Nephron (organoid): ENCODE results near the gene C19orf73.

ENCODE experiments used
- H3K27ac Mint-ChIP-seq, 3 experiments: 2 replicates each; pipeline ENCODE4 v1.8.0; 2020; ENCODE audit warnings: mixed read lengths in 3 of 3, mild to moderate bottlenecking in 2 of 3, moderate library complexity in 1 of 3
- H3K27me3 Mint-ChIP-seq: 2 replicates; pipeline ENCODE4 v1.8.0; 2021; ENCODE audit warnings: low read depth, mild to moderate bottlenecking, moderate library complexity, mixed read lengths
- H3K36me3 Mint-ChIP-seq: 2 replicates; pipeline ENCODE4 v1.8.0; 2020; ENCODE audit warnings: low read depth, mixed read lengths
- H3K4me1 Mint-ChIP-seq: 2 replicates; pipeline ENCODE4 v1.8.0; 2020; ENCODE audit warnings: mixed read lengths
- H3K4me3 Mint-ChIP-seq, 3 experiments: 2 replicates each; pipeline ENCODE4 v1.8.0; 2020; ENCODE audit warnings: mild to moderate bottlenecking in 3 of 3, mixed read lengths in 3 of 3, moderate library complexity in 2 of 3
- H3K9me3 Mint-ChIP-seq: 2 replicates; pipeline ENCODE4 v1.8.0; 2020; ENCODE audit warnings: mixed read lengths
- CTCF ChIP-seq, 3 experiments: fragments of 200-600 bp; sonication (generic); IDR thresholded peaks; one replicate each; pipeline ENCODE4 v1.5.0; 2021; ENCODE audit warnings: antibody characterized with exemption in 3 of 3; ENCODE audit not compliant: unreplicated experiment in 3 of 3

The C19orf73 gene

GRCh38 chr19:49071860-49072547 is 46.9 kb downstream of the C19orf73 start:
- TF ChIP-seq CTCF (IDR thresholded peaks at IDR 0.05; ENCODE audit: unreplicated experiment in 3 of 3) = no peak

GRCh38 chr19:49070416-49070815 is 48.5 kb downstream of the C19orf73 start:
- H3K9me3 Mint-ChIP-seq = peaks cover 16% of the 10 kb centered on the region
- H3K27me3 Mint-ChIP-seq = peaks cover 80% of the 10 kb centered on the region
- H3K4me3 Mint-ChIP-seq = peak overlapping the region in 2 of 3 experiments; percentile 2 to 33
- H3K4me1 Mint-ChIP-seq = peaks cover 47% of the 10 kb centered on the region
- TF ChIP-seq CTCF (IDR thresholded peaks at IDR 0.05; ENCODE audit: unreplicated experiment in 3 of 3) = no peak
- peaks cover 10% of the 10 kb centered on the region for H3K36me3 Mint-ChIP-seq
- no peak overlapping the region for H3K27ac Mint-ChIP-seq

More at GRCh38 chr19:49071860-49072547, 46.9 kb downstream of the C19orf73 start:
- peak overlapping the region; percentile 55 to 72 (median 69) for H3K4me3 Mint-ChIP-seq
- H3K27ac Mint-ChIP-seq = no peak overlapping the region
- peaks cover 72% of the 10 kb centered on the region for H3K27me3 Mint-ChIP-seq
- peaks cover 10% of the 10 kb centered on the region for H3K36me3 Mint-ChIP-seq
- H3K9me3 Mint-ChIP-seq = peaks cover 16% of the 10 kb centered on the region
- peaks cover 31% of the 10 kb centered on the region for H3K4me1 Mint-ChIP-seq

GRCh38 chr19:49069026-49069425 is 49.9 kb downstream of the C19orf73 start:
- peaks cover 47% of the 10 kb centered on the region for H3K4me1 Mint-ChIP-seq
- H3K27ac Mint-ChIP-seq = no peak overlapping the region
- no peak overlapping the region for H3K4me3 Mint-ChIP-seq
- TF ChIP-seq CTCF (IDR thresholded peaks at IDR 0.05; ENCODE audit: unreplicated experiment in 3 of 3) = no peak
- peaks cover 10% of the 10 kb centered on the region for H3K36me3 Mint-ChIP-seq
- peaks cover 16% of the 10 kb centered on the region for H3K9me3 Mint-ChIP-seq
- H3K27me3 Mint-ChIP-seq = peaks cover 68% of the 10 kb centered on the region
